SK-N-SH treated with all-trans-retinoic acid at 6 μM for 48 hours (cell line): ENCODE results near the gene SEMA5A.

ENCODE experiments used
- ATAC-seq: fragments of 200-7000 bp; cut with Tn5 transposase; 3 replicates; pipeline ENCODE4 v1.9.1; 2020; ENCODE audit warnings: mild to moderate bottlenecking, moderate library complexity
- ARNTL ChIP-seq: fragments of 450-650 bp; formaldehyde crosslinking; IDR thresholded peaks from 2 replicates; pipeline ENCODE4 v1.5.0; 2020; ENCODE audit warnings: low read depth, mild to moderate bottlenecking, moderate library complexity, borderline replicate concordance
- BACH2 ChIP-seq: fragments of 250-450 bp; sonication (Bioruptor Pico); IDR thresholded peaks from 2 replicates; pipeline ENCODE4 v1.9.0; 2021; ENCODE audit warnings: mild to moderate bottlenecking, borderline replicate concordance
- ESRRG ChIP-seq: fragments of 250-450 bp; sonication (Bioruptor Pico); IDR thresholded peaks from 2 replicates; pipeline ENCODE4 v1.6.1; 2021; ENCODE audit warnings: mild to moderate bottlenecking
- GLIS3 ChIP-seq: fragments of 250-450 bp; sonication (Bioruptor Pico); IDR thresholded peaks from 2 replicates; pipeline ENCODE4 v1.5.0; 2020; ENCODE audit warnings: mild to moderate bottlenecking, moderate library complexity
- ISL1 ChIP-seq: fragments of 250-450 bp; sonication (Bioruptor Pico); IDR thresholded peaks from 2 replicates; pipeline ENCODE4 v2.1.2; 2022; ENCODE audit warnings: mild to moderate bottlenecking, moderate library complexity
- OSR1 ChIP-seq: fragments of 250-450 bp; sonication (Bioruptor Pico); IDR thresholded peaks from 2 replicates; pipeline ENCODE4 v1.8.0; 2022; ENCODE audit warnings: moderate library complexity, mild to moderate bottlenecking, inconsistent platforms
- PPARA ChIP-seq: fragments of 250-450 bp; sonication (Bioruptor Pico); IDR thresholded peaks from 2 replicates; pipeline ENCODE4 v1.5.0; 2020; ENCODE audit warnings: mild to moderate bottlenecking, borderline replicate concordance
- RARB ChIP-seq: fragments of 250-450 bp; sonication (Bioruptor Pico); IDR thresholded peaks from 2 replicates; pipeline ENCODE4 v1.8.0; 2021; ENCODE audit warnings: mild to moderate bottlenecking, moderate library complexity
- SNAI2 ChIP-seq: fragments of 250-450 bp; sonication (Bioruptor Pico); IDR thresholded peaks from 2 replicates; pipeline ENCODE4 v1.5.0; 2020; ENCODE audit warnings: mild to moderate bottlenecking, moderate library complexity
- TOX ChIP-seq: fragments of 250-450 bp; sonication (Bioruptor Pico); IDR thresholded peaks from 2 replicates; pipeline ENCODE4 v1.8.0; 2021; ENCODE audit warnings: mild to moderate bottlenecking, moderate library complexity, borderline replicate concordance
- ZC3H10 ChIP-seq: fragments of 250-450 bp; sonication (Bioruptor Pico); IDR thresholded peaks from 2 replicates; pipeline ENCODE4 v1.5.1; 2021; ENCODE audit warnings: mild to moderate bottlenecking, moderate library complexity
- ZFP3 ChIP-seq: fragments of 250-450 bp; sonication (Bioruptor Pico); IDR thresholded peaks from 2 replicates; pipeline ENCODE4 v1.5.0; 2020; ENCODE audit warnings: mild to moderate bottlenecking, moderate library complexity
- ZFP30 ChIP-seq: fragments of 450-650 bp; formaldehyde crosslinking; IDR thresholded peaks from 2 replicates; pipeline ENCODE4 v1.5.0; 2022; ENCODE audit warnings: mild to moderate bottlenecking, moderate library complexity
- ZNF565 ChIP-seq: fragments of 450-650 bp; formaldehyde crosslinking; conservative IDR thresholded peaks from 2 replicates; pipeline ENCODE4 v1.5.0; 2020; ENCODE audit warnings: low read depth, mild to moderate bottlenecking, moderate library complexity
- ZNF70 ChIP-seq: fragments of 450-650 bp; formaldehyde crosslinking; IDR thresholded peaks from 2 replicates; pipeline ENCODE4 v1.5.0; 2020; ENCODE audit warnings: mild to moderate bottlenecking, moderate library complexity
- ZNF8 ChIP-seq: fragments of 450-650 bp; formaldehyde crosslinking; IDR thresholded peaks from 2 replicates; pipeline ENCODE4 v1.5.0; 2020; ENCODE audit warnings: mild to moderate bottlenecking, moderate library complexity
- TF ChIP-seq, protein P1 (sequence below): fragments of 250-450 bp; sonication (Bioruptor Pico); IDR thresholded peaks from 2 replicates; pipeline ENCODE4 v1.5.0; 2020; ENCODE audit warnings: mild to moderate bottlenecking, moderate library complexity
- TF ChIP-seq, protein P2 (sequence below): fragments of 250-450 bp; sonication (Bioruptor Pico); IDR thresholded peaks from 2 replicates; pipeline ENCODE4 v1.5.1; 2021; ENCODE audit warnings: mild to moderate bottlenecking, moderate library complexity
- TF ChIP-seq, protein P3 (sequence below): fragments of 250-450 bp; sonication (Bioruptor Pico); IDR thresholded peaks from 2 replicates; pipeline ENCODE4 v1.8.0; 2021; ENCODE audit warnings: low read depth, mild to moderate bottlenecking, moderate library complexity, borderline replicate concordance
- TF ChIP-seq, protein P4 (sequence below): fragments of 250-450 bp; sonication (Bioruptor Pico); IDR thresholded peaks from 2 replicates; pipeline ENCODE4 v1.8.0; 2020; ENCODE audit warnings: mild to moderate bottlenecking, moderate library complexity, borderline replicate concordance

SEMA5A gene

DNA sequence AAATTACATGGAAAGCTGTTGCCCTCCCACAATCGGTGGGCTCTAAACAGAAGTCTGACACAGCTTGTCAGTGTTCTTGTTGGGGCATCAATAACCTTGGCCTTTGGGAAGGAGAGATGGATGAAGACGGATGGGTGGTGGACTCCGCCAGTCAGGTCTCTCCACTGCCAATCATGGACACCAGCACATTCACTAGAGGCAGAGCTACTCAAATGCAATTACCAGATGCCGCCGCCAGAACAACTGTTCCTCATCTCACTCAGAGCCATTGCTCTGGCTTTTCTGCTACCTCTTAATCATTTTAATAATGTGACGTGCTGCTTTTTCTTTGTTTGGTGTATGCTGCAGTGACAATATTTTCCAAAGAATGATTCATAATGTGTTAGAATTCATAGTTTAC is 27.9 kb upstream of the SEMA5A start:
- TF ChIP-seq SNAI2 (CRISPR knock-in tag) (no peak), PPARA (CRISPR knock-in tag) (no peak), RARB (CRISPR knock-in tag) (no peak), ESRRG (CRISPR knock-in tag) (no peak), ZNF70 (CRISPR knock-in tag) (no peak), ARNTL (no peak), ISL1 (CRISPR knock-in tag) (no peak), TOX (CRISPR knock-in tag) (no peak), ZFP30 (CRISPR knock-in tag) (no peak), ZFP3 (no peak), BACH2 (no peak), ZC3H10 (CRISPR knock-in tag) (no peak), ZNF8 (no peak), GLIS3 (CRISPR knock-in tag) (no peak)
- TF ChIP-seq, protein P1, sequence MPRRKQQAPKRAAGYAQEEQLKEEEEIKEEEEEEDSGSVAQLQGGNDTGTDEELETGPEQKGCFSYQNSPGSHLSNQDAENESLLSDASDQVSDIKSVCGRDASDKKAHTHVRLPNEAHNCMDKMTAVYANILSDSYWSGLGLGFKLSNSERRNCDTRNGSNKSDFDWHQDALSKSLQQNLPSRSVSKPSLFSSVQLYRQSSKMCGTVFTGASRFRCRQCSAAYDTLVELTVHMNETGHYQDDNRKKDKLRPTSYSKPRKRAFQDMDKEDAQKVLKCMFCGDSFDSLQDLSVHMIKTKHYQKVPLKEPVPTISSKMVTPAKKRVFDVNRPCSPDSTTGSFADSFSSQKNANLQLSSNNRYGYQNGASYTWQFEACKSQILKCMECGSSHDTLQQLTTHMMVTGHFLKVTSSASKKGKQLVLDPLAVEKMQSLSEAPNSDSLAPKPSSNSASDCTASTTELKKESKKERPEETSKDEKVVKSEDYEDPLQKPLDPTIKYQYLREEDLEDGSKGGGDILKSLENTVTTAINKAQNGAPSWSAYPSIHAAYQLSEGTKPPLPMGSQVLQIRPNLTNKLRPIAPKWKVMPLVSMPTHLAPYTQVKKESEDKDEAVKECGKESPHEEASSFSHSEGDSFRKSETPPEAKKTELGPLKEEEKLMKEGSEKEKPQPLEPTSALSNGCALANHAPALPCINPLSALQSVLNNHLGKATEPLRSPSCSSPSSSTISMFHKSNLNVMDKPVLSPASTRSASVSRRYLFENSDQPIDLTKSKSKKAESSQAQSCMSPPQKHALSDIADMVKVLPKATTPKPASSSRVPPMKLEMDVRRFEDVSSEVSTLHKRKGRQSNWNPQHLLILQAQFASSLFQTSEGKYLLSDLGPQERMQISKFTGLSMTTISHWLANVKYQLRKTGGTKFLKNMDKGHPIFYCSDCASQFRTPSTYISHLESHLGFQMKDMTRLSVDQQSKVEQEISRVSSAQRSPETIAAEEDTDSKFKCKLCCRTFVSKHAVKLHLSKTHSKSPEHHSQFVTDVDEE: no peak
- TF ChIP-seq, protein P2, sequence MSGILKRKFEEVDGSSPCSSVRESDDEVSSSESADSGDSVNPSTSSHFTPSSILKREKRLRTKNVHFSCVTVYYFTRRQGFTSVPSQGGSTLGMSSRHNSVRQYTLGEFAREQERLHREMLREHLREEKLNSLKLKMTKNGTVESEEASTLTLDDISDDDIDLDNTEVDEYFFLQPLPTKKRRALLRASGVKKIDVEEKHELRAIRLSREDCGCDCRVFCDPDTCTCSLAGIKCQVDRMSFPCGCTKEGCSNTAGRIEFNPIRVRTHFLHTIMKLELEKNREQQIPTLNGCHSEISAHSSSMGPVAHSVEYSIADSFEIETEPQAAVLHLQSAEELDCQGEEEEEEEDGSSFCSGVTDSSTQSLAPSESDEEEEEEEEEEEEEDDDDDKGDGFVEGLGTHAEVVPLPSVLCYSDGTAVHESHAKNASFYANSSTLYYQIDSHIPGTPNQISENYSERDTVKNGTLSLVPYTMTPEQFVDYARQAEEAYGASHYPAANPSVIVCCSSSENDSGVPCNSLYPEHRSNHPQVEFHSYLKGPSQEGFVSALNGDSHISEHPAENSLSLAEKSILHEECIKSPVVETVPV (CRISPR knock-in tag): no peak
- TF ChIP-seq, protein P3, sequence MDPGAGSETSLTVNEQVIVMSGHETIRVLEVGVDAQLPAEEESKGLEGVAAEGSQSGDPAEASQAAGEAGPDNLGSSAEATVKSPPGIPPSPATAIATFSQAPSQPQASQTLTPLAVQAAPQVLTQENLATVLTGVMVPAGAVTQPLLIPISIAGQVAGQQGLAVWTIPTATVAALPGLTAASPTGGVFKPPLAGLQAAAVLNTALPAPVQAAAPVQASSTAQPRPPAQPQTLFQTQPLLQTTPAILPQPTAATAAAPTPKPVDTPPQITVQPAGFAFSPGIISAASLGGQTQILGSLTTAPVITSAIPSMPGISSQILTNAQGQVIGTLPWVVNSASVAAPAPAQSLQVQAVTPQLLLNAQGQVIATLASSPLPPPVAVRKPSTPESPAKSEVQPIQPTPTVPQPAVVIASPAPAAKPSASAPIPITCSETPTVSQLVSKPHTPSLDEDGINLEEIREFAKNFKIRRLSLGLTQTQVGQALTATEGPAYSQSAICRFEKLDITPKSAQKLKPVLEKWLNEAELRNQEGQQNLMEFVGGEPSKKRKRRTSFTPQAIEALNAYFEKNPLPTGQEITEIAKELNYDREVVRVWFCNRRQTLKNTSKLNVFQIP: no peak
- TF ChIP-seq, all 23 proteins: peak for 0
- ATAC-seq: no peak

DNA sequence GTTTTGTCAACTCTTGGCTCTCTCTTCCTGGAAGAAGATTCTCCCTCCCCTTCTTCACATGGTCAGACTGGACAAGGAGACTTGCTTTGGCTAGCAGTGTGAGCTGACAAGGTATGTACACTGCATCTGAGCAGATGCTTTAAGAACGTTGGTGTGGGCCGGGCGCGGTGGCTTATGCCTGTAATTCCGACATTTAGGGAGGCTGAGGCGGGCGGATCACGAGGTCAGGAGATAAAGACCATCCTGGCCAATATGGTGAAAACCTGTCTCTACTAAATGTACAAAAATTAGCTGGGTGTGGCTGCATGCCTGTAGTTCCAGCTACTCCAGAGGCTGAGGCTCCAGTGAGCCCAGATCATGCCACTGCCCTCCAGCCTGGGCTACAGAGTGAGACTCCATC is 26.4 kb upstream of the SEMA5A start:
- TF ChIP-seq ZFP3: no peak
- no peak for TF ChIP-seq OSR1 (CRISPR knock-in tag)
- TF ChIP-seq TOX (CRISPR knock-in tag): no peak
- TF ChIP-seq ZFP30 (CRISPR knock-in tag): no peak
- no peak for TF ChIP-seq GLIS3 (CRISPR knock-in tag)
- TF ChIP-seq RARB (CRISPR knock-in tag): no peak
- TF ChIP-seq BACH2: no peak
- no peak for TF ChIP-seq PPARA (CRISPR knock-in tag)
- TF ChIP-seq ZNF8: no peak
- TF ChIP-seq ARNTL: no peak
- TF ChIP-seq, protein P3: no peak
- no peak for TF ChIP-seq ZNF70 (CRISPR knock-in tag)
- TF ChIP-seq ZC3H10 (CRISPR knock-in tag): no peak
- TF ChIP-seq, protein P4, sequence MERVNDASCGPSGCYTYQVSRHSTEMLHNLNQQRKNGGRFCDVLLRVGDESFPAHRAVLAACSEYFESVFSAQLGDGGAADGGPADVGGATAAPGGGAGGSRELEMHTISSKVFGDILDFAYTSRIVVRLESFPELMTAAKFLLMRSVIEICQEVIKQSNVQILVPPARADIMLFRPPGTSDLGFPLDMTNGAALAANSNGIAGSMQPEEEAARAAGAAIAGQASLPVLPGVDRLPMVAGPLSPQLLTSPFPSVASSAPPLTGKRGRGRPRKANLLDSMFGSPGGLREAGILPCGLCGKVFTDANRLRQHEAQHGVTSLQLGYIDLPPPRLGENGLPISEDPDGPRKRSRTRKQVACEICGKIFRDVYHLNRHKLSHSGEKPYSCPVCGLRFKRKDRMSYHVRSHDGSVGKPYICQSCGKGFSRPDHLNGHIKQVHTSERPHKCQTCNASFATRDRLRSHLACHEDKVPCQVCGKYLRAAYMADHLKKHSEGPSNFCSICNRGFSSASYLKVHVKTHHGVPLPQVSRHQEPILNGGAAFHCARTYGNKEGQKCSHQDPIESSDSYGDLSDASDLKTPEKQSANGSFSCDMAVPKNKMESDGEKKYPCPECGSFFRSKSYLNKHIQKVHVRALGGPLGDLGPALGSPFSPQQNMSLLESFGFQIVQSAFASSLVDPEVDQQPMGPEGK (CRISPR knock-in tag): no peak
- TF ChIP-seq, protein P2 (CRISPR knock-in tag): no peak
- TF ChIP-seq ZNF565: no peak

More for the DNA sequence above, 26.4 kb upstream of the SEMA5A start:
- ATAC-seq: no peak
